GM12878 (cell line): Measurements from ENCODE around the gene PSMB7. TPM values are rescaled to one million over a fixed set of nuclear protein-coding genes. Genes with fewer than 3 reads are reported as not detected.
A peak's percentile ranks its signal among the peaks of the same experiment; 100 is the strongest.

Experiments
- ATAC-seq: fragments of 200-7000 bp; cut with Tn5 transposase; 3 replicates; pipeline ENCODE4 v1.9.1; 2020; ENCODE audit warnings: mild to moderate bottlenecking, moderate library complexity
- BruUV-seq: library from RNA; stranded (reverse); fragments of 400-500 nt; replicated peaks from 2 replicates; lab custom pipeline; 2021; lab: Mats Ljungman, UMichigan
- CTCF ChIA-PET: fragments of 300-600 bp; sonication (Branson Sonifier 250); formaldehyde crosslinking; extraction: SDS; loops from one replicate; lab custom pipeline; 2021; ENCODE audit warnings: inconsistent platforms; lab: Yijun Ruan, JAX
- POLR2A ChIA-PET: fragments of 350-600 bp; formaldehyde crosslinking; extraction: SDS; loops from one replicate; lab custom pipeline; 2021; ENCODE audit warnings: inconsistent platforms; lab: Charles Lee
- RAD21 ChIA-PET: fragments of 300-600 bp; sonication (Branson Sonifier 250); formaldehyde crosslinking; loops from one replicate; lab custom pipeline; 2023; ENCODE audit warnings: antibody characterized with exemption; ENCODE audit not compliant: unreplicated experiment; lab: Charles Lee
- SMC1A ChIA-PET: fragments of 300-600 bp; sonication (Branson Sonifier 250); formaldehyde crosslinking; loops from one replicate; lab custom pipeline; 2023; ENCODE audit not compliant: unreplicated experiment, uncharacterized antibody; lab: Charles Lee
- DNase-seq: peaks from one replicate; pipeline ENCODE4 v3.0.0-alpha.2; 2011; ENCODE audit warnings: low read depth, low spot score
- FAIRE-seq: peaks from 3 replicates; lab custom pipeline; 2011; peaks lifted over from hg19 to GRCh38; lab: Jason Lieb, UNC
- H2AFZ ChIP-seq: 2 replicates; pipeline ENCODE4 v1.6.0; 2011; ENCODE audit warnings: low read depth, low read length, control low read depth; ENCODE audit not compliant: control insufficient read depth
- H3K27ac ChIP-seq: 2 replicates; pipeline ENCODE4 v1.5.1; 2011; ENCODE audit warnings: control low read depth; ENCODE audit not compliant: control insufficient read depth, insufficient read depth
- H3K27me3 ChIP-seq, 2 experiments: replicated peaks in 1 of 2; 2 replicates each; pipeline versions ENCODE4 v1.6.0 to v1.6.1; 2011; ENCODE audit warnings: low read length in 1 of 2; ENCODE audit not compliant: control insufficient read depth in 2 of 2, insufficient read depth in 2 of 2
- H3K36me3 ChIP-seq, 2 experiments: 2 replicates each; pipeline ENCODE4 v1.5.1; 2011; ENCODE audit warnings: low read length in 1 of 2; ENCODE audit not compliant: control insufficient read depth in 2 of 2, insufficient read depth in 2 of 2
- H3K4me1 ChIP-seq: 2 replicates; pipeline ENCODE4 v1.6.1; 2011; ENCODE audit warnings: mild to moderate bottlenecking, low read length, moderate library complexity, mixed read lengths; ENCODE audit not compliant: control insufficient read depth, insufficient read depth
- H3K4me2 ChIP-seq: 2 replicates; pipeline ENCODE4 v1.6.0; 2011; ENCODE audit warnings: control low read depth; ENCODE audit not compliant: control insufficient read depth, insufficient read depth
- H3K4me3 ChIP-seq: fragments of 200-600 bp; sonication (generic); 2 replicates; pipeline ENCODE4 v1.5.1; 2016
- H3K79me2 ChIP-seq: 2 replicates; pipeline ENCODE4 v1.6.0; 2011; ENCODE audit warnings: low read length; ENCODE audit not compliant: control insufficient read depth, insufficient read depth
- H3K9ac ChIP-seq: 2 replicates; pipeline ENCODE4 v1.8.0; 2011; ENCODE audit warnings: low read length, control low read depth, mixed read lengths; ENCODE audit not compliant: control insufficient read depth, insufficient read depth
- H3K9me3 ChIP-seq: replicated peaks from 3 replicates; pipeline ENCODE4 v1.5.1; 2011; ENCODE audit warnings: mild to moderate bottlenecking, low read length; ENCODE audit not compliant: control insufficient read depth, insufficient read depth
- H4K20me1 ChIP-seq: 2 replicates; pipeline ENCODE4 v1.6.0; 2011; ENCODE audit not compliant: control insufficient read depth, insufficient read depth
- BCLAF1 ChIP-seq: fragments of 450-650 bp; IDR thresholded peaks from 2 replicates; pipeline ENCODE4 v1.6.1; 2017; ENCODE audit warnings: antibody characterized with exemption, mild to moderate bottlenecking, moderate library complexity
- E2F4 ChIP-seq: IDR thresholded peaks from 2 replicates; pipeline ENCODE4 v1.6.1; 2012; ENCODE audit warnings: low read depth, low read length, improper control_type of control experiment
- EGR1 ChIP-seq, 2 experiments: IDR thresholded peaks; 1 replicate in 1 of 2; 2 replicates in 1 of 2; pipeline ENCODE4 v1.6.1; 2011 to 2012; ENCODE audit warnings: low read depth in 2 of 2, low read length in 2 of 2, borderline replicate concordance in 1 of 2, mild to moderate bottlenecking in 1 of 2, moderate library complexity in 1 of 2
- FOXM1 ChIP-seq: IDR thresholded peaks from 2 replicates; pipeline ENCODE4 v1.6.1; 2012; ENCODE audit warnings: low read depth, mild to moderate bottlenecking, inconsistent platforms, low read length, moderate library complexity
- IKZF1 ChIP-seq: fragments of 450-650 bp; conservative IDR thresholded peaks from 2 replicates; pipeline ENCODE4 v1.6.1; 2017; ENCODE audit warnings: antibody characterized with exemption, mild to moderate bottlenecking
- MTA3 ChIP-seq: IDR thresholded peaks from 2 replicates; pipeline ENCODE4 v1.6.1; 2012; ENCODE audit warnings: low read length, inconsistent platforms, borderline replicate concordance
- NR2F1 ChIP-seq: fragments of 450-650 bp; conservative IDR thresholded peaks from 2 replicates; pipeline ENCODE4 v1.6.1; 2017; ENCODE audit warnings: mild to moderate bottlenecking
- PML ChIP-seq: IDR thresholded peaks from 2 replicates; pipeline ENCODE4 v1.6.1; 2012; ENCODE audit warnings: low read length, inconsistent platforms
- POLR2A ChIP-seq: IDR thresholded peaks from 2 replicates; pipeline ENCODE4 v1.6.1; 2011; ENCODE audit warnings: low read depth, mild to moderate bottlenecking, low read length
- RAD21 ChIP-seq: IDR thresholded peaks from 2 replicates; pipeline ENCODE4 v1.6.1; 2011; ENCODE audit warnings: mild to moderate bottlenecking, low read depth, low read length, moderate library complexity; ENCODE audit not compliant: insufficient read depth
- SMAD1 ChIP-seq: fragments of 450-650 bp; IDR thresholded peaks from 2 replicates; pipeline ENCODE4 v1.6.1; 2018; ENCODE audit warnings: mild to moderate bottlenecking, low read depth; ENCODE audit not compliant: partially characterized antibody
- SUZ12 ChIP-seq: fragments of 200-600 bp; sonication (generic); IDR thresholded peaks from one replicate; pipeline ENCODE4 v1.6.1; 2018; ENCODE audit warnings: antibody characterized with exemption, mild to moderate bottlenecking; ENCODE audit not compliant: unreplicated experiment
- TAF1 ChIP-seq: IDR thresholded peaks from 2 replicates; pipeline ENCODE4 v1.6.1; 2011; ENCODE audit warnings: mild to moderate bottlenecking, low read depth, low read length, borderline replicate concordance
- TBL1XR1 ChIP-seq: IDR thresholded peaks from 2 replicates; pipeline ENCODE4 v1.6.1; 2012; ENCODE audit warnings: low read depth, low read length, improper control_type of control experiment
- ZBTB40 ChIP-seq: fragments of 450-650 bp; IDR thresholded peaks from 2 replicates; pipeline ENCODE4 v1.6.1; 2016; ENCODE audit warnings: mild to moderate bottlenecking, moderate library complexity, borderline replicate concordance
- WGBS: methylation state at CpG from one replicate; pipeline ENCODE4 v1.1.6; 2016; ENCODE audit warnings: low lambda C conversion rate; ENCODE audit not compliant: insufficient replicate concordance, insufficient coverage; ENCODE audit errors: missing lambda C conversion rate; 5-methylcytosine and 5-hydroxymethylcytosine counted together
- in situ Hi-C: fragments of 300-500 bp; cut with MboI; formaldehyde crosslinking; loops from 9 replicates; pipeline ENCODE4 v1.14.3; 2018; ENCODE audit warnings: mixed read lengths
- intact Hi-C: fragments of 100-400 bp; cut with micrococcal nuclease; formaldehyde crosslinking; loops from one replicate; pipeline ENCODE4 v1.14.2; 2022; ENCODE audit not compliant: unreplicated experiment
- polyA plus RNA-seq, 11 experiments: library from polyadenylated mRNA; depleted of rRNA in 4 of 11; unstranded in 6 of 11; stranded (reverse) in 5 of 11; fragments of >200 nt; fragmentation: Nextera tagmentation in 4 of 11; fragmentation: Illumina TruSeq in 1 of 11; extraction: Ambion mirVana in 4 of 11; extraction: Trizol in 1 of 11; gene quantifications; 1 replicate in 1 of 11; 2 replicates in 10 of 11; pipeline versions ENCODE4 v1.2.1 to v1.2.3, GENCODE V29; 2011 to 2016; ENCODE audit warnings: inconsistent platforms in 2 of 11, missing spikeins in 2 of 11, low read depth in 1 of 11
- total RNA-seq, 4 experiments: library from RNA; depleted of rRNA in 3 of 4; stranded (reverse); fragments of >200 nt in 3 of 4; fragmentation: Illumina TruSeq in 1 of 4; extraction: Trizol in 1 of 4; gene quantifications; 2 replicates each; pipeline versions ENCODE4 v1.2.1 to v1.2.3, GENCODE V29; 2013 to 2021

Gene PSMB7
- total and polyA plus RNA-seq, 10 of the 15 experiments (the other 5 are each of a cell fraction or from before 2014, with no cell fraction given): 174 to 564 (median 268) TPM

- no peak for FAIRE-seq
- Histone ChIP-seq H2AFZ (no peak overlapping the region), H3K4me2 (no peak overlapping the region), H3K36me3 (peaks cover 36 to 51% of the 10 kb centered on the region in 2 experiments), H3K27me3 (no peaks in the 10 kb centered on the region), H3K9me3 (no peaks in the 10 kb centered on the region), H3K9ac (no peak overlapping the region), H3K4me1 (no peaks in the 10 kb centered on the region), H3K79me2 (peaks cover 3% of the 10 kb centered on the region), H4K20me1 (0 out of 2 replicates have a peak, but pooled peaks cover 22% of the 10 kb centered on the region), H3K27ac (no peak overlapping the region), H3K4me3 (no peak overlapping the region)
- no peak for ATAC-seq
- ChIA-PET SMC1A (no interaction called here), POLR2A (no interaction called here), RAD21 (no interaction called here), CTCF (no interaction called here)
- BruUV-seq: no TSS peak
- no peak for DNase-seq
- intact Hi-C loops: loop anchor here (10.0 kb wide), 2 partner anchors 229 to 389 kb away; no protein-coding TSS in a partner anchor
- 77% methylated on average over 4 of the region's 4 CpGs for WGBS
- in situ Hi-C loops: no loop called here
- TF ChIP-seq IKZF1: no peak
- 0 out of 2 replicates have a peak, but pooled peaks have one; percentile 20 for TF ChIP-seq FOXM1
- TF ChIP-seq TBL1XR1: no peak
- TF ChIP-seq MTA3: peak; percentile 66; the same call in 1 of the 2 replicates
- no peak for TF ChIP-seq SMAD1
- TF ChIP-seq BCLAF1: no peak
- TF ChIP-seq RAD21: no peak
- no peak for TF ChIP-seq E2F4
- no peak for TF ChIP-seq TAF1
- TF ChIP-seq POLR2A: 0 out of 2 replicates have a peak, but pooled peaks have one; percentile 17
- TF ChIP-seq NR2F1: no peak
- TF ChIP-seq EGR1 (IDR thresholded peaks at IDR 0.05; ENCODE audit: borderline replicate concordance in 1 of 2, low read depth in 2 of 2, low read length in 2 of 2): no peak
- no peak for TF ChIP-seq PML
- no peak for TF ChIP-seq SUZ12
- TF ChIP-seq ZBTB40: no peak
Observed at GRCh38 chr9:124353811-124354274, 61.4 kb downstream of the PSMB7 start.
